ENCODE data around the gene DNAI1. TPM values are rescaled to one million over a fixed set of nuclear protein-coding genes. Genes with fewer than 3 reads are reported as not detected.

DNAI1 gene
- total RNA-seq, 4 donors from 2014 or later: 0.49 TPM; not detected in 3

GRCh38 chr9:34519321-34520020, 60.9 kb downstream of the DNAI1 start:
- no peaks in the 10 kb centered on the region for H3K27me3 ChIP-seq
- in situ Hi-C loops (cut with MboI; ENCODE audit: low sequenced_read_pairs in 4 of 4) (loop anchor here in 1 of 4 donors (25.0 kb wide), 1 partner anchor 93 kb away; the partner anchor contains the start of genes DCTN3 and RPP25L), intact Hi-C loops (cut with DNase I; ENCODE audit: low total_unique reads) (no loop called here)

GRCh38 chr9:34520096-34520495, 61.5 kb downstream of the DNAI1 start:
- Histone ChIP-seq H3K4me1 (peaks cover 6 to 7% of the 10 kb centered on the region in 2 donors), H3K4me3 (no peak overlapping the region), H3K27ac (no peak overlapping the region), H3K27me3 (no peaks in the 10 kb centered on the region), H3K9me3 (no peaks in the 10 kb centered on the region), H3K36me3 (no peaks in the 10 kb centered on the region)
- no peak for TF ChIP-seq CTCF (IDR thresholded peaks at IDR 0.05 in 4 of 5, conservative IDR thresholded peaks at IDR 0.05 in 1 of 5)
- no peak for TF ChIP-seq POLR2A (IDR thresholded peaks at IDR 0.05)
- intact Hi-C loops (cut with DNase I; ENCODE audit: low total_unique reads) (no loop called here), in situ Hi-C loops (cut with MboI; ENCODE audit: low sequenced_read_pairs in 4 of 4) (loop anchor here in 1 of 4 donors (25.0 kb wide), 1 partner anchor 92 kb away; the partner anchor contains the start of genes DCTN3 and RPP25L)
- no peak for DNase-seq
- no peak for ATAC-seq

More at GRCh38 chr9:34519321-34520020, 60.9 kb downstream of the DNAI1 start:
- ATAC-seq: no peak
- Histone ChIP-seq H3K4me1 (peaks cover 6 to 7% of the 10 kb centered on the region in 2 donors), H3K9me3 (no peaks in the 10 kb centered on the region), H3K36me3 (no peaks in the 10 kb centered on the region), H3K27ac (no peak overlapping the region), H3K4me3 (no peak overlapping the region)
- TF ChIP-seq CTCF (IDR thresholded peaks at IDR 0.05 in 4 of 5, conservative IDR thresholded peaks at IDR 0.05 in 1 of 5) (no peak), POLR2A (IDR thresholded peaks at IDR 0.05) (no peak)
- no peak for DNase-seq

- ATAC-seq: no peak
- in situ Hi-C loops (cut with MboI; ENCODE audit: low sequenced_read_pairs in 4 of 4): loop anchor here in 1 of 4 donors (25.0 kb wide), 1 partner anchor 92 kb away; the partner anchor contains the start of genes DCTN3 and RPP25L
- Histone ChIP-seq H3K27me3 (no peaks in the 10 kb centered on the region), H3K4me1 (peaks cover 6 to 7% of the 10 kb centered on the region in 2 donors), H3K27ac (no peak overlapping the region), H3K9me3 (no peaks in the 10 kb centered on the region), H3K4me3 (no peak overlapping the region), H3K36me3 (no peaks in the 10 kb centered on the region)
- no peak for DNase-seq
- TF ChIP-seq CTCF (IDR thresholded peaks at IDR 0.05 in 4 of 5, conservative IDR thresholded peaks at IDR 0.05 in 1 of 5) (no peak), POLR2A (IDR thresholded peaks at IDR 0.05) (no peak)
- intact Hi-C loops (cut with DNase I; ENCODE audit: low total_unique reads): no loop called here
Observed at GRCh38 chr9:34520505-34521385, 62.1 kb downstream of the DNAI1 start.

- intact Hi-C loops (cut with DNase I; ENCODE audit: low total_unique reads): no loop called here
Observed at GRCh38 chr9:34521406-34522045, 62.9 kb downstream of the DNAI1 start.

More at GRCh38 chr9:34521406-34522045, 62.9 kb downstream of the DNAI1 start:
- Histone ChIP-seq H3K4me1 (peaks cover 6 to 7% of the 10 kb centered on the region in 2 donors), H3K9me3 (no peaks in the 10 kb centered on the region), H3K27me3 (no peaks in the 10 kb centered on the region), H3K4me3 (no peak overlapping the region), H3K27ac (no peak overlapping the region), H3K36me3 (no peaks in the 10 kb centered on the region)
- TF ChIP-seq CTCF (IDR thresholded peaks at IDR 0.05 in 4 of 5, conservative IDR thresholded peaks at IDR 0.05 in 1 of 5) (no peak), POLR2A (IDR thresholded peaks at IDR 0.05) (no peak)
- DNase-seq: no peak
- ATAC-seq: no peak
- in situ Hi-C loops (cut with MboI; ENCODE audit: low sequenced_read_pairs in 4 of 4): loop anchor here in 1 of 4 donors (25.0 kb wide), 1 partner anchor 91 kb away; the partner anchor contains the start of genes DCTN3 and RPP25L
